IMR-90 (cell line): Measurements from ENCODE around the gene ARHGAP11A.

Source experiments
- CHD1 ChIP-seq: IDR thresholded peaks from 2 replicates; pipeline ENCODE4 v1.6.1; 2012; ENCODE audit warnings: low read depth, low read length, improper control_type of control experiment
- CTCF ChIP-seq: conservative IDR thresholded peaks from 2 replicates; pipeline ENCODE4 v1.5.1; 2012; ENCODE audit warnings: mild to moderate bottlenecking, low read depth, low read length, improper control_type of control experiment
- FOS ChIP-seq: fragments of 150-350 bp; IDR thresholded peaks from 2 replicates; pipeline ENCODE4 v1.6.1; 2016; ENCODE audit warnings: low read depth, low read length
- MAZ ChIP-seq: IDR thresholded peaks from 2 replicates; pipeline ENCODE4 v1.6.1; 2012; ENCODE audit warnings: low read depth, mild to moderate bottlenecking, low read length, improper control_type of control experiment, moderate library complexity, borderline replicate concordance
- MXI1 ChIP-seq: IDR thresholded peaks from 2 replicates; pipeline ENCODE4 v1.6.1; 2012; ENCODE audit warnings: low read depth, mild to moderate bottlenecking, low read length, moderate library complexity, borderline replicate concordance
- POLR2A ChIP-seq: IDR thresholded peaks from 2 replicates; pipeline ENCODE4 v1.6.1; 2012; ENCODE audit warnings: mild to moderate bottlenecking, low read depth, low read length
- RAD21 ChIP-seq: IDR thresholded peaks from 2 replicates; pipeline ENCODE4 v1.6.1; 2012; ENCODE audit warnings: low read length, improper control_type of control experiment
- USF2 ChIP-seq: fragments of 150-350 bp; IDR thresholded peaks from 2 replicates; pipeline ENCODE4 v1.6.1; 2017; ENCODE audit warnings: mild to moderate bottlenecking, antibody characterized with exemption, low read length, low read depth

DNA sequence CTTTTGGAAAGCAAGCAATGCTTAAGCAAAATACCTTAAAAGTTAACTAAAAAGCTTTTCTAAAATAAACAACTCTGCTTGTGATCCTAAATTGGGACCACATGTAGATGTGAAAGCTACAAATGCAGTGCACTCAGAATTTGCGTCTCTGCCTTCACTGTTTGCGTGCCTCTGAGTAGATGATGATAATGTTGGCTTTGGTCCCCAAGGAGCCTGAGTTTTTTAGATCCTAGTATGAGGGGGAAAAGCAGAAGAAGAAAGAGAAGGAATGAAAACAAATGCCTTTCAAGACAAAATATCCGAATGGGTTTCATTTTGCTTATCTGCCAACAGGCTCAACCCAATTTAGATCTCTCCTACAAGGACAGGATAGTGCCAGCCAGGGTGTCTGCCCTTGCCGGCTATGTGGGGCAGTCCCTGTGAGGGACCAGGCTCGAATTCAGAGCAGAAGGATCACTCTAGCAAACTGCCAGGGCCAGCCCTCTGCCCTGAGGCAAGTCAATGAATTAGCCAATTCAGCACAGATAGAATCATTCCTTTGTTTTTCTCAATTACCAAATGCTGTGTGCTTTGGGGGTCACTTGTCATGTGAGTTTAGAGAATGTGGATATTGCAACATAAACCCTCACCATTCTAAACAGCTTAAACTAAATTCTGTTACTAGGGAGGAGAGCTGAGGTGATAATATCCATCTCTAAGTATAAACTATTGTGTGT lies 54.8 kb downstream of the ARHGAP11A start:
- TF ChIP-seq POLR2A (no peak), CTCF (no peak), RAD21 (no peak), MXI1 (no peak), USF2 (no peak), MAZ (no peak), FOS (no peak), CHD1 (no peak)
